HL-60 (cell line): Measurements from ENCODE around the gene ZDHHC20.

Source experiments
- CTCF ChIP-seq: IDR thresholded peaks from one replicate; pipeline ENCODE4 v1.5.1; 2011; ENCODE audit warnings: low read length, control low read depth, inconsistent platforms; ENCODE audit not compliant: insufficient read depth
- POLR2AphosphoS5 ChIP-seq: IDR thresholded peaks from 2 replicates; pipeline ENCODE4 v1.6.1; 2012; ENCODE audit warnings: low read depth
- REST ChIP-seq: IDR thresholded peaks from 2 replicates; pipeline ENCODE4 v1.6.1; 2012; ENCODE audit warnings: low read depth; ENCODE audit not compliant: insufficient replicate concordance
- SPI1 ChIP-seq: IDR thresholded peaks from 2 replicates; pipeline ENCODE4 v1.6.1; 2012; ENCODE audit warnings: low read depth, mild to moderate bottlenecking, borderline replicate concordance

DNA sequence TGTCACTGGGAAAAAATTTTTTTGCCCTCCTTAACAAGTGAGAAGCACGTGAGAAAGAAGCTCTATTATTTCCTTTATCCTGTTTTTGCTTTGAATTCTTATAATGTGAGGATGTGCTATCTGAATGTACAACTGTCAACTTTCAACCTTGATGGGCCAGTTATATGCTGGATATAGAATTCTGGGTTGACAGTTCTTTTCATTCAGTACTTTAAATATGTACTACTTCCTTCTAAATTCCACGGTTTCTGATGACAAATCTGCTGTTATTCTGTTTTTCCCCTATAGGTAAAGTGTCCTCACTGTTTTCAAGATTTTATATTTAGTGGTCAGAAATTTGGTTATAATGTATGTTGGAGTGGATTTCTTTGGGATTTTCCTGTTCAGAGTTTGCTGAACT lies 29.9 kb downstream of the ZDHHC20 start:
- TF ChIP-seq POLR2AphosphoS5 (no peak), CTCF (no peak), SPI1 (no peak), REST (no peak)
